Middle frontal gyrus (tissue), 1 donor: Measurements from ENCODE around the gene SOX12.

Source experiments
- DNase-seq: peaks from one replicate; pipeline ENCODE4 v3.0.0-alpha.2; 2015; ENCODE audit warnings: low spot score; ENCODE audit errors: extremely low spot score

The SOX12 gene

DNA sequence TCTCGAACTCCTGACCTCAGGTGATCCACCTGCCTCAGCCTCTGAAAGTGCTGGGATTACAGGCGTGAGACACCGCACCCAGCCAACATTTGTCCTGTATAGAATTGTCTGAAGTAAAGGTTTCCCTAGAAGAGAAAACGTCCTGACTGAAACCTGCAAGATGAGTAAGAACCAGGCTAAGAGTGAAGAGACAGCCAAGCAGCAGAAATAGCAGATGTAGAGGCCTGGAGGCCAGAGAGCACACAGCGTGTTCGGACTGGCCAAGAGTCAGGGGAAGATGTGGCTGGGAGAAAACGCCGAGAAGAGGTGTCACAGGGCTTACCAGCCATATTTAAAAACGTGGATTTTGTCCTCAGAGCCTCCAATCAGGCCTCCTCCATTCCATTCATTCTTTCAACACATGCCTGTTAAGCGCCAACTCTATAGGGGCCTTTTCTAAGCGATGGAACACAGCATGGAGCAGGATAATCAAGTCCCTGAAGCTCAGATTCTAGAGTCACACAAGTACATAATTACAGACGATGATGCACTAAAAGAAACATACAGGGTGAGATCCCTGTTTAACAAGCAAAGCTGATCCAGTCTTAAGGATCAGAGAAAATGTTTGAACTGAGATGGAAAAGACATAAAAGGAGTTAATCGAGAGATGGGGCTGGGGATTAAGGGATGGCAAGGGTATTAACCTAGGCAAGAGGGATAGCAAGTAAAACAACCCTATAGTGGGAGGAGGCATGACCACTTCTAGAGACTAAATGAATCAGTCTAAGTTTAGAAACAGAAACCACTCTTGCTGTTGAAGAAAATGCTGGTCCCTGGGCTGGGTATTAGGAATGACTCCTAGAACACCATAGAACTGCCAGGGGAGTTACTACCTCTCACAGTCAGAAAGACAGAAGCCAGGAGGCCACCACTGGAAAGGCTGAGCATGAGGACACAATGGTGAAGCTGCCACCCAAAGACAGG, 23.2 kb upstream of the SOX12 start:
- DNase-seq, result no peak

DNA sequence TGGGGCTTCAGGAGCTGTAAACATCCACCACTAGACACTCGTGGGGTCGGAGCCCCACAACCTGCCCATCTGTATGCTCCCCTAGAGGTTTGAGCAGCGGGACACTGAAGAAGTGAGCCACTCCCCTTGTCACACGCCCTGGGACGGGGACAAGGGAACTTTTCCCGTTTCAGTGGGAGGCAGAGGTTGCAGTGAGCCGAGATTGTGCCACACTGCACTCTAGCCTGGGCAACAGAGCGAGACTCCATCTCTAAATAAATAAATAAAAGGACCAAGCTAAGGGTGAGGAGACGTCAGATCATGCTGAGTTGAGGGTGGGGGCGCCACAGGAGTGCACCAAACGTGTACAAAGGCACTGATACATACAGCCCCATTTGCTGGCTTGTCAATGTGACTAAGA, 19.6 kb upstream of the SOX12 start:
- DNase-seq, result no peak

DNA sequence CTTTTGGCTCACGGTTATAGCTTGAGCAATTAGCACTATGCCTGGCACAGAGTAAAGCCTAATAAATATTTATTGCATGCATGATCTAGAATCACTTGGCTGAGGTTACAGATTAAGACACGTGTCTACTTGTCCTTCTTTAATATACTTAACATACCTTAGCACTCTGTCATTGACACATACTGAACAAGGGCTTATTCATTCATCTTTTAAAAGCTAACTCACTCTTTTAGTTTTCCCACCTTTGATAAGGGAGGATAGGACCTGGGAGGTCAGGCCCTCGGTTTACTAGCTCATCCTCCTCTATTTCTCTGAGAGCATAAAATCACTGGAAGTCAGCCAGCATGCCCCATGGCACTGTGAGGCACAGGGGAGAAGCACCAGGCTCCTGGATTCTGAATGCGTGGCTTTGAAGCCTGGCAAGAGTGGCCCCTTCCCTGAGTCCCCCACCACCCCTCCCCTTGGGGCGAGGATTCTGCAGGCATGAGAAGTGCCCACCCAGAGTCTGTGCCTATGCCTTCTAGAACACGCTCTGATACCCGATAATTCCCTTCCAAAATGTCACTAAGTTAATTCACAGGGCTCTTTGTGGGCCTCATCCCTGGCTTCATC, 16.8 kb upstream of the SOX12 start:
- no peak for DNase-seq

DNA sequence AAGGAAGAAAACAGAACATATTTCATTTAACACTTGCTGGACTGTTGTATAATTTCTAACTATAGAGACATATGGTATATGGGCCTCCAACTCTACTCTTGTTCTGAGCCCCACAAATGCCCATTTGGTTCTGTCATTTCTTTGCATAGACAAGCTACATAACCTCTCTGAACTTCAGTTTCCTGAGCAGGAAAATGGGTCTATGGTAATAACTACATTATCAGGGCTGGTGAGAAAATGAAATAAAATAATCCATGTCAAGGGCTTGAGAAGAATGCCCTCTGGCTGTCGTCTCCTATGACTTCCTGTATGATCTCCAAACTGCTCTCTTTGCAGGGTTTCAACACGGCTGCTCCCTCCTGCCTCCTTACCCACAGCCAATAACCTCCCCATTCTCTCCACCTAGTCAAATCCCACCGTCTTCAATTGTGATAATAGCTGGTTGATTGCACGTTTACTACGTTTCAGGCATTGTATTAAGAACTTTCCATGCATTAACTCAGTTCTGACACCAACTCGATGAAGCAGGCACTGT, 16.0 kb upstream of the SOX12 start:
- DNase-seq, result no peak

DNA sequence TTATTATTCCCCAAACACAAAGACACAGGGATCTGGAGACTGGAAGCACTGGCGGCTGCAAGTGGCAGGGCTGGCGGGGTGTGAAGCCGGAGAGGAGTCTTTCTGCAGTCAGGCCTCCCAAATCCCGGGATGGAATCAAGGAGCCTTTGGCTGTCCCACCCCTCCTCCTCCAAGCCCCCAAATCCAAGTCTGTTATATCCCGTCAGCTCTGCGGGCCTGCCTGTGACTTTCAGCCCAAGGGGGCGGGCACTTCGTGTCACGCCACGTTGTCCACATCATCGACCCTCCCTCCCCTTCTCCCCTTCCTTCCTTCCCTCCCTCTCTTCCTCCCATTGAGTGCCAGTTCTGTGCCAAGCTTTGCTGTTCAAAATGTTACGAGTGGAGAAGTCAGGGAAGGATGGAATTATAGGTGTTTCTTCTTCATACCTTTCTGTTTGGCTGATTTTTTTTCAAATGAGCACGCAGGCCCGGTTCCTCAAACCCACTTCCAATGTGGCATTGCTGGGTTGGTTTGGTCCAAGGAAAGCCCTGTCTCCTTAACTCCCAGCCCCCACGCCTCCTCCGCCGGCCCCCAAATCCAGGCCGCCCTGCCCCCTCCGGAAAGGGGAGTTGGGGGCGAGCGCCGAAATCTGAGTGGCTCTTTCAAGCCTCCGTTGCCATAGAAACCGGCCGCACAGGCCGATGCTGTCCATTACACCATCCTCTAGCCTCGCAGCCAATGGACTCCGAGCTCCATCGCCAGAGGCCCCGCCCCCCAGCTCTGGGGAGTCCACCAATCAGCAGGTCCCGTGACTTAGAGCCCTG, 15.3 kb upstream of the SOX12 start:
- peak; percentile 100 for DNase-seq

DNA sequence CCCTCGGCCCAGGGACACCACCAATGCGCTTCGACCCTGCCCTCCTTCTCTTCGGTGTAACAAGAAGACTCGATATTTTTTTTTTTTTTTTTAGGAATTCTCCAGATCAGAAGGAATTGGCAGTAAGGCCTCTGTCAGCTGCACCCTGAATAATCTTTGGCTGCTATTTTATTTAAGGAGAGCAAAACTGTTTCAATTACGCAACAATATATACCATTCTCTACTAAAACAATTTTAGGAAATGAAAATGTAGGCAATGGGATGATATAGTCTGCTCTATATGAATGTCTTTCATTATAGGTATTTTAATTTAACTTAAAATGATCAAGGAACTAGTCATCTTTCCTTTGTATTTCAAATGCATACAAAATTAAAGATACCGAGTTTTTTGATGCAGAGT, 14.7 kb upstream of the SOX12 start:
- no peak for DNase-seq

DNA sequence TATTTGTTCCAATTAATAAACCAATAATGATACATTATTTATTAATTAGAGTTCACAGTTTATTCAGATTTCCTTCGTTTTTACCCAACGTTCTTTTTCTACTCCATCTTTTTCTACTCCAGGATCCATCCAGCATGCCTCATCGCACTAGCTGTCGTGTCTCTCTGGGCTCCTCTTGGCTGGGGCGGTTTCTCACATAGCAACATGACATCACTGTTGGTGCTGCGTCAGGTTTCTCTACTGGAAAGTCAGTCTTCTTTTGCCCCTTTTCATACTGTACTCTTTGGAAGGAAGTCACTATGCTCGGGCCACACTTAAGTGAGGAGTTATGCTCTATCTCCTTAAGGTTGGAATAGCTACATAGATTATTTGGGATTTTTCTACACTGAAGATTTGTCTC, 13.7 kb upstream of the SOX12 start:
- DNase-seq, result no peak

DNA sequence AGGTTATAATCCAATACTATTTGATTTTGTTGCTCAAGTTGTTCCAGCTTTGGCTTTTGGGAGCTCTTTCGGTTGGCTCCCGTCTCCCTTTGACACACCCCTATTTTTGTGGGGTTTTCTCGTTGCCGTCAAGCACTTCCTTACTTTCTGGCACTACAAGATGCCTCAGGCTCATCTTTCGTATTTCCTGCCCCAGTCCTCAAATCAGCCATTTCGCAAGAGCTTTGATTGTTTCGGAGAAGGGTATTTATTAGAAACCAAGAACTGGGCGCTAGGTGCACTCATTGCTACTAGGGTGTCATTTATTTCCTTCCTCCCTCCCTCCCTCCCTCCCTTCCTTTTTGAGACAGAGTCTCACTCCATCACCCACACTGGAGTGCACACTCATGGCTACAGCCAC, 13.3 kb upstream of the SOX12 start:
- DNase-seq, result no peak

DNA sequence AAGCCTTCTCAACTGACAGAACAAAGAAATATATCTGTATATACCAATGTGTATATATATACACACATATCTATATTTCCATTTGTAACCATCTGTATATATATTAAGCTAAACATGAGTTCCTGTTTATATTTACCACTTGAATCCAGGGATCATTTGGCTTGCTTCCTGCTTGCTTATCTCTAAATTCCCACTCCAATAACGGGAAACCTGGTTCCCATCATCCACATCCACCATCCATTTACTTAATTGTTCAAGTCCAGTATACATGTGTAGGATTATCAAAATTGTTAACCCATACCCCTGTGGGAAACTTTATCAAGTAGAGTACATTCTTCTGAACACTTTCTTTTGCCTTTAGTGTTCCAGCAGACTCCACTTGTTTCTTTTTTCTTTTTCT, 12.5 kb upstream of the SOX12 start:
- no peak for DNase-seq

DNA sequence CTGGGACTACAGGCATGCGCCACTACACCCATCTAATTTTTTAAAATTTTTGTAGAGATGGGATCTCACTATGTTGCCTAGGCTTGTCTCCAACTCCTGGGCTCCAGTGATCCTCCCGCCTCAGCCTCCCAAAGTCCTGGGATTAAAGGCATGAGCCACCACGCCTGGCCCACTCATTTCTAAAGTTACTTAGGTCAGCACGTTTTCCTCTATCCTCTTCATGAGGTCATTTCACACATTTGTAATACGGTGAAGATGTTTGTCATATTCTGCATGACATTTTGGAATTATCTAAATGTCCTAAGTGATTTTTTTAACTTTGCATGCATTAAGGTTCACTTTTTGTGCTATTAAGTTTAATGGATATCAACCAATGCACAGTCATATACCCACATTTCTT, 11.9 kb upstream of the SOX12 start:
- no peak for DNase-seq

DNA sequence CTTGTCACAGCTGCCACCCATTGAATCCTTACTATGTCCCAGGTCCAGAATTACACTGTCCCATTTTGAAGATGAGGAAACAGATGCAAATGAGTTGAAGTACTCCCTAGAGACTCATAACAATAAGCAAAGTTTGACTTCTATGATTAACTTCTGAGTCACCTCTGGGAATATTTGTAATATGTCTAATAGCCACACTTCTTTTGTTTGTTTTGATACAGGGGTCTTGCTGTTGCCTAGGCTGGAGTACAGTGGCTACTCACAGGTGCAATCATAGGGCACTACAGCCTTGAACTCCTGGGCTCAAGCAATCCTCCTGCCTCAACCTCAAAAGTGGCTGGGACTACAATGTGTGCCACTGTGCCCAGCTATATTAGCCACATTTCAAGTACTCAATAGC, 11.4 kb upstream of the SOX12 start:
- DNase-seq, result no peak

DNA sequence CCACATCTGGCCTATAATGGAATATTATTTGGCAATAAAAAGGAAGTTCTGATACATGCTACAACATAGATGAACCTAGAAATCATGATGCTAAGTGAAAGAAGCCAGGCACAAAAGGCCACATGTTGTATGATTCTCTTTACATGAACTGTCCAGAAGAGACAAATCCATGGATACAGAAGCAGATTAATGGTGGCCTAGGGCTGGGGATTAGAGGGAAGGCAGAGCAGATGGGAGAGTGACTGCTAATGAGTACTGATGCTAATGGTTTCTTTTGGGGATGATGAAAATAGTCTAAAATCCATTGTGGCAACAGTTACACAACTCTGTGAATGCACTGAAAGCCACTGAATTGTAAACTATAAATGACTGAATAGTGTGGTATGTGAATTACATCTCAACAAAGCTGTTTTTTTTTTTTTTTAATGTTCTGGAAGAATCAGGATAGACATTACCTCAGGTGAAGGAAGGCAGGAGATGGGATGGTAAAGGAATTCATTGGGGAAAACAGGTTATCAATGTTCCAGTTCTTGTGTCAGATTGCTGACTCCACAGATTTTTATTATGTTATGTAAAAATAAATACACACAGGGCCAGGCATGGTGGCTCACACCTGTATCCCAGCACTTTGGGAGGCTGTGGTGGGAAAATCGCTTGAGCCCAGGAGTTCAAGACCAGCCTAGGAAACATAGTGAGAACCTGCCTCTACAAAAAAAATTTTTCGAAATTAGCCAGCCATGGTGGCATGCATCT, 8.9 kb upstream of the SOX12 start:
- DNase-seq, result no peak

DNA sequence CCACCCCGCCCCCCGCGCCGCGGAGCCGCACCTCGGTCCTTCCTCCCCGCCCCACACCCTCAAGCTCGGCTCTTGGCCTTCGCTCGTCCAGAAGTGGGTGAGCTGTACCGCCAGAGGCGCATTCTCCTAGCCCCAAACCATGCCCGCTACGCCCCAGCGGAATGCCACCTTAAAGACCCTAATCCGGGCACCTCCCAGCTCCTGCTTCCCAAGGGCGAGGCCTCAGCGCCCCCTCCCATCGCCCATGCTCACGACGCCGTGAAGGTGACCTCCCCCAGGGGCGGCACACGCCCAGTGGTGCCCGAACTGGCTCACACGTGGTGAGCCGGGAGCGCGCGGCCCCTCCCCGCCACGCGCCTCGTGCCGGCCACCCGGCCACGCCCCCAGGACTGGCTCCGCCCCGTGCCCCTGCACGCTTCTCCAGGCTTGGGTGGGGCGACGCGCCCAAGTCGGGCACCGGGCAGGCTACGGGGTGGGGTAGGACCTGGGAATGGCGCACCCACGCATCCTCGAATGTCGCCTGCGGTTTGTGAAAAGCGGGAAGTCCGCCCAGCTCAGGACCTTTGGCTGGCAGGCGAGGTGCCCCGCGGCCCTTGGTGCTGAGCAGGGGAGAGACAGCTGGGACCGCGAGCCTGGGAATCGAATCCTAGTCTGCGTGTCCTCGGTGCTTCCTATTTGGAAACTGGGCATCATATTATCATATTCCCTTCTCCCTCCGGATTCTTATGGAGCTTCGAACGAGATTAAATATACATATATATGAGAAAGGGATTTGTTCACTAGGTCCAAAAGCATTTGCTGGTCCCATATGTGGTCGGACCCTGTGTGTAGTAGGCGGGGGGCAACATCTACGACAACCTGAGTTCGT, 941 bp upstream of the SOX12 start:
- peak; percentile 68 for DNase-seq

DNA sequence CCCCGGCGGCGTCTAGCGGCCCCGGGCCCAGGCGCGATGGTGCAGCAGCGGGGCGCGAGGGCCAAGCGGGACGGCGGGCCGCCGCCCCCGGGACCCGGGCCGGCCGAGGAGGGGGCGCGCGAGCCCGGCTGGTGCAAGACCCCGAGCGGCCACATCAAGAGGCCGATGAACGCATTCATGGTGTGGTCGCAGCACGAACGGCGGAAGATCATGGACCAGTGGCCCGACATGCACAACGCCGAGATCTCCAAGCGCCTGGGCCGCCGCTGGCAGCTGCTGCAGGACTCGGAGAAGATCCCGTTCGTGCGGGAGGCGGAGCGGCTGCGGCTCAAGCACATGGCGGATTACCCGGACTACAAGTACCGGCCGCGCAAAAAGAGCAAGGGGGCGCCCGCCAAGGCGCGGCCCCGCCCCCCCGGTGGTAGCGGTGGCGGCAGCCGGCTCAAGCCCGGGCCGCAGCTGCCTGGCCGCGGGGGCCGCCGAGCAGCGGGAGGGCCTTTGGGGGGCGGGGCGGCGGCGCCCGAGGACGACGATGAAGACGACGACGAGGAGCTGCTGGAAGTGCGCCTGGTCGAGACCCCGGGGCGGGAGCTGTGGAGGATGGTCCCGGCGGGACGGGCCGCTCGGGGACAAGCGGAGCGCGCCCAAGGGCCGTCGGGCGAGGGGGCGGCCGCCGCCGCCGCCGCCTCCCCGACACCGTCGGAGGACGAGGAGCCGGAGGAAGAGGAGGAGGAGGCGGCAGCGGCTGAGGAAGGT, 715 bp downstream of the SOX12 start:
- DNase-seq, result peak; percentile 40

DNA sequence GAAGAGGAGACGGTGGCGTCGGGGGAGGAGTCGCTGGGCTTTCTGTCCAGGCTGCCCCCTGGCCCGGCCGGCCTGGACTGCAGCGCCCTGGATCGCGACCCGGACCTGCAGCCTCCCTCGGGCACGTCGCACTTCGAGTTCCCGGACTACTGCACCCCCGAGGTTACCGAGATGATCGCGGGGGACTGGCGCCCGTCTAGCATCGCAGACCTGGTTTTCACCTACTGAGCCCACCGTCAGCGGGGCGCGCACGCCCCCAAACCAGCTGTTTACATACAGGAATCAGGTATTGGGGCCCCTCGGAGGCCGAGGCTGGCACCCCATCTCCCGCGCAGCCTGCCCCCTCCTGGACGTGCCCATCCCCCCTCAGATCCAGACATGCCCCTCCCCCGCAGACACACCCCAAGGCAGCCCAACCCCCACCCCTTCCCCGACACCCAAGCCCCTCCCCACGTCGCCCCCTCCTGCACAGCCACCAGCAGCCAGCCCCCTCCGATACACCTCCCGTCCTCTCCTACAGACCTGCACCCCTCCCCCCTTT, 1.4 kb downstream of the SOX12 start:
- DNase-seq, result no peak

DNA sequence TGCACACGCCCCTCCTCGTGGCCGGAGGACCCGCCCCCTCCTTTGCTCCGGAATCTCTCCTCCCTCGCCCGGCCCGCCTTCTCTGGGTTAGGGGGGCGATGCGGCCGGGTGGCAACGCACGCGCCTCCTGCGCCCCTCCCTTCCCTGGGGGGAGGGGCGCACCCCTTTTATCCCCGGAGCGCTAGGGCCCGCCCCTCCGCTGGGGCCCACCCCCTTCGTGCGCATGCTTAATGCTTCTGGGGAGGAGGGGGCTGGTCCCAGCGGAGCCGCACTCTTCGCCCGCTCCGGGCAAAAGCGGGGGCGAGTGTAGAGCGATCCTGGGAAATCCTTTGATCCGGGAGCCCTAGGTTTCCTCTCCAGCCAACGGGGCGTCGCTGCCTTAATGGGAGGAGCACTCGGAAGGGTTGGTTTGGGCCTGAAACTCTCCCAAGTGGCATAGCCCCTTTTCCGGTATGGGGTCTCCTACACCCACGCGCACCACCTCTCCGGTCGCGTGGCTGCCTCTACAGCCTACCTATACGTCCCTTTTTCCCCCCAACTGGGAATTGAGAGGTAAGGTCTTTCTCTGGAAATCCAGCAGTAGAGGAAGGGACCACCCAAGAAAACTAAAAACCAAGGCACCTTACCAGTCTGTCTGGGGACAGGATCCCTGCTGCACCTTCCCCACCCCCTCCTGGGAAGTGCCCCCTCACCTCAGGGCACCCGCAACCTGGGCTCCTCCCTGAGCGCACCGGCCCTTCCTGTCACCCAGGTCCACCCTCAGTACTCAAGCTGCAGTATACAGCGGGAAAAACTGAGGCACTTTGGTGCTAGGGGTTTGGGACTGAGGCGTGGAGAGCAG, 2.1 kb downstream of the SOX12 start:
- peak; percentile 68 for DNase-seq

DNA sequence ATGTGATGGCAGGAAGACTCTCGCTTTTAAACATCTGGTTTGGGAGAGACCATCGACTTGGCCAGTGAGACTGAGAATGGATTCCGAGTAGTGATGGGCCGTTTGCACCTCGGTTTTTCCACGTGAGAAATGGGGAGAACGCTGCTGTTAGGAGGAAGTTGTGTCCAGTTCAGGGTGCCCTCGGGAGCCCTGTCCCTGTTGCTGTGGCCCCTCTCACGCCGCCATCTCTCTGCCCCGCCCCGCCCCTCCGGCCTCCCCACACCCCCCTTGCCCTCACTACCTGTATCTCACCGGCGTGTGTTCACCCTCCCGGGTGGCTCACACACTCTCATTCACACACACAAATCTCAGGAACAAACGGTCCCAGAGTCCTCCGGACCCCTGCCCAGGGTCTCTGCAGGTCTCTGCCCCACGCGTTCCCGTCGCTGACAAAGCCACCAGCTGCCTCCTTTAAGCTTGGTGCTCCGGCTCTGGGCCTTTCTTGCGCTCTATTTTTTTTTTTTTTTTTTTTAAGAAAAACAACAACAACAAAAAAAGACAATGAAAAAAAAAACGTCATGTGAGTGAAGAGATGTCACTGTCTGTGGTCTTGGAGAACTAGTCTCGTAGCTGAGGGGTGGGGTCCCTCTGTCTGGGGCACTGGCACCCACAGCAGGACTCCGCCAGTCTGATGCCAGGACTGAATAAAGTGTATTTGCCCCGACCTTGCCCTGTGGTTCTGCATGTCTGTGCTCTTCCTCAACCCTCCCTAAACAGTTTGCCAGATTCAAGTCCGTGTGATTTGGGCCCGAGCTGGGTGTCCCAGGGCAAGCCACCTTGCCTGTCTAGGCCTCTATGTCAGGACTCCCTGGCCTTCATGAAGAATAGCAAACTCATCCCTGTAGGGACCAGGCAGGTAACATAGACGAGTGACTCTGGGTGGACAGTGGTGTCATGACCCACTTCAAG, 2.9 kb downstream of the SOX12 start:
- no peak for DNase-seq
